ENCODE results near the gene GRB10.
"Not testable (repeated sequence)": the region's sequence is repeated elsewhere in the genome, so short reads cannot be mapped to it uniquely, and the experiment has no call there.

The GRB10 gene

GRCh38 chr7:50739744-50740435, 42.8 kb downstream of the GRB10 start:
- no peak for FAIRE-seq

GRCh38 chr7:50738932-50739331, 43.8 kb downstream of the GRB10 start:
- peak; percentile 35 for FAIRE-seq

DNA sequence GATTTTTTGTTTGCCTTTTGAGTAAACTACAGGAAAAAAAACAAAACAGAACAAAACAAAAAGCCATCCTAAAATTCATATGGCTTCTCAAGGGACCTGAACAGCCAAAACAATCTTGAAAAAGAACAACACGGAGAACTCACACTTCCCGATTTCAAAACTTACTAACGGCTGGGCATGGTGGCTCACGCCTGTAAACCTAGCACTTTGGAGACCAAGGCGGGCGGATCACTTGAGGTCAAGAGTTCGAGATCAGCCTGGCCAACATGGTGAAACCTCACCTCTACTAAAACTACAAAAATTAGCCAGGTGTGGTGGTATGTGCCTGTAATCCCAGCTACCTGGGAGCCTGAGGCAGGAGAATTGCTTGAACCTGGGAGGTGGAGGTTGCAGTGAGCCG, 46.9 kb downstream of the GRB10 start:
- FAIRE-seq = not testable (repeated sequence)

DNA sequence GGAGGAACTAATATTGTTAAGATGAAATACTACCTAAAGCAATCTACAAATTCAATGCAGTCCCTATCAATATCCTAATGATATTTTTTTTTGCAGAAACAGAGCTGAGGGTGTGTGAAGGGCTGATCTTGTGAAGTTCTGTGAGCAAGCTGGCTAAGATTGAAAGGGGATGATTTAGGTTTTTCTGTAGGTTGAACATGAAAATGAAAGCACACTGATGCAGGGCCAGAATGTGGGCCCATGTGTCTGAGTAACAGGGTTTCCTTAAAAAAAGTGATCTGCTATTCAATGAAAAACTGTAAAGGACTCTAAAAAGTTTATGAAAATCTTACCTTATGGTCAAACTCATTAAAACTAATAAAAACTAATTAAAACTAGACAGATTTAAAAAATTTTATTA, 47.4 kb downstream of the GRB10 start:
- FAIRE-seq = no peak

- FAIRE-seq = no peak
Measured at GRCh38 chr7:50734246-50734645, 48.5 kb downstream of the GRB10 start.

DNA sequence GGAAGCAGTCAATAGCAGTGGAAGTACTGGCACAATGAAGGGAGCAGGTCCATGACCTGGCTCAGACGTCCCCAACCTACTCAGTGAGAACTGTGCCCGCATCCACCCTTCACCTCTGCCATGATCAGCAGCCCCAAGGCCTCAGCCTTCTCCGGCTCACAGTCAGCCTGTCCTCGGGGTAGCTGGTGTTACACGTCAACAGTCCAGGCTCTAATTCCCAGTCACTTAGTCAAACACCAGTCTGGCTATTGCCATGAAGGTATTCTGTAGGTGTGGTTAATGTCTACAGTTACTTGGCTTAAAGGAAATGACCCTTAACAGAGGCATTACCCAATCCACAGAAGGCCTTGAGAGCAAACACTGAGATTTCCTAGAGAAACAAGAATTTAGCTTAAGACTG, 49.1 kb downstream of the GRB10 start:
- FAIRE-seq = no peak

DNA sequence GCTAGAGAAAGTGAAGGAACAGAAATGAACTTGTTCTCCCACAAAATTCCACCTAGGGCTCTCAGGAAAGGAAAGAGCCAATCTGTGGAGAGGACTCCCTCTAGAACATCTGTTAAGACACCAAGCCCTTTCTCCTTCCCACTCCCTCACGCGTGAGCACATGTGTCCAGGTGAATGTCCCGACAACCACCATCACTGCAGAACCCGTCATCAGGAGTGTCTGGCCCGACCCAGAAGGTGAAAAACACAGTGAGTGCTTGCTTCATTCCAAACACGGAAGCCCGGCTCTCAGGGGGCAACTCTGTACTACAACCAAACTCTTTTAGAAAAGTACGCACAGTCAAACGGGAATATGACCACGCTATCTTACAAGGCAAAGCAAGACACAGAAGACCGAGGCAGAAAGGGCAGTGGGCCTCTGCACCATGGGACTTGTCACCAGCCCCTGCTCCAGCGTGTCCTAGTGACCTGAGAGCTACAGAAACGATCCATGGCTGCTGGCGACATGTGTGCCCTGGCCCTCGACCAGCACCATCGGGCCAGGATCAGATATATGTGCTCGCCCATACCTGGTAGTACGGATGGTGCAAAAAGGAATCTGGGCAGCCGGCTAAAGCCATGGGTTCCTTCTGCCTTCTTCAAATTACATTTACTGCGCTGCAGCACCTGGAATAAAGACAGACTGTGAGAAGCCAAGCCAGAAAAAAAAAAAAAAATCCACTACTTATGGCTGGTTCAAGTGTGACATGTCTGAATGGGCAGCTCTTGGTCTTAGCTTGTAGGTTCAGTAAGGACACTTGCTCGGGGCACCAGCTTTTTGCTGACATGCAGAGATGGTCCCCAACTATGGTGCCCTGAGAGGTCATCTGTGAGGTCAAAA, 50.8 kb downstream of the GRB10 start:
- FAIRE-seq = no peak

GRCh38 chr7:50730446-50731400, 52.0 kb downstream of the GRB10 start:
- FAIRE-seq = no peak

DNA sequence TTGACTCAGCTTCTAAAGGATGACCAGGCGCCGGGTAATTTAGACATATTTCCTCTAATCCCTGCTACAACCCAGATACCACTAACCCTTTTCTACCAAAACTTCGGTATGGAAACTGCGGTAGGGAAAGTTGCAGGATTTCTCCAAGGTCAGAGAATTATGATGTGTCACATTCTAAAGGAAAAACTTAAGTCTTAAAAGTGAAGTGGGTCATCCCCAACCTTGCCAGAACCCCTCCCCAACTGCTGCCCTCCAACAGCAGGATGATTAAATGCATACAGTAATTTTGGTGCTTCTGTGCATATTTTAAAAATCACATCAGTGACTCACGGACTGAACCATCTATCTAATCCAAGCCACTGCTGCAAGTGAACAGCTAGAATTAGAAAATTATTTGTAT, 52.7 kb downstream of the GRB10 start:
- FAIRE-seq = no peak

DNA sequence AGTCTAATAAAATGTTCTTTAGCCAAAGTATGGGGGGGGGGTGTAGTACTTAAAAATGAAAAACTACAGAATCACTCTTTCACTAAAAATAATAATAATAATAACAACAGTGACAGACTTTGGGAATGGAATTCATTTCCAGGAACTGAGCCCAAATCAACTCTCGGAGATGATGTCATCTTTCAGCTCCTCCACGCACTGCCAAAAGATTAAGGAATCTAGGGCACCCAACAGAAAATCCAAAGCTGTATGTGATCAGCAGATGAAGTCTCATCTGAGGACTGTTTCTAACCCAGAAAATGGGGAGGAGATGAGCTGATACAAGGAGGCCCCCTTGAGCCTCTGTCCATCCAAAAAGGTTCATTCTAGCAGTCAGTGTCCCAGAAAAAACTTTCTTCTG, 54.5 kb downstream of the GRB10 start:
- no peak for FAIRE-seq

DNA sequence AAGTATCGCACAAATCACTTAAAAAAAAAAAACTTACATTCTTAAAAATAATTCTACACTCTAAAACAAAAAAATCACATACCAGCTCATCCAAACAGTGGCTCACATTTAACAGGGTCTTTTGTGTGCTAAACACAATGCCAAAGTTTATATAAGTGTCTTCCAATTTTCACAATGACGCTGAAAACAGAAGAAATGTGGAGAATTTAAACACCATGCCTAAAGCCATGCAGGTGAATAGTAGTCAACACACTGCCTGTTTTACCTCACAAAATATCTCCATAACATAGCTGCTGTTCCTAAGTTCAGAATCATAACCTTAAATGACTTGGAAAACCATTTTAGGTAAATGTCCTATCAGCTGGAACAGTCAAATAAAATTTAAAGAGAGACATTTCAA, 55.0 kb downstream of the GRB10 start:
- no peak for FAIRE-seq

- no peak for FAIRE-seq
Measured at GRCh38 chr7:50727072-50727471, 55.6 kb downstream of the GRB10 start.

GRCh38 chr7:50725774-50726173, 56.9 kb downstream of the GRB10 start:
- no peak for FAIRE-seq

- FAIRE-seq = no peak
Measured at GRCh38 chr7:50724526-50725520, 57.9 kb downstream of the GRB10 start.

GRCh38 chr7:50723888-50724287, 58.8 kb downstream of the GRB10 start:
- no peak for FAIRE-seq

GRCh38 chr7:50723173-50723572, 59.5 kb downstream of the GRB10 start:
- no peak for FAIRE-seq

GRCh38 chr7:50721661-50722259, 60.9 kb downstream of the GRB10 start:
- FAIRE-seq = no peak

DNA sequence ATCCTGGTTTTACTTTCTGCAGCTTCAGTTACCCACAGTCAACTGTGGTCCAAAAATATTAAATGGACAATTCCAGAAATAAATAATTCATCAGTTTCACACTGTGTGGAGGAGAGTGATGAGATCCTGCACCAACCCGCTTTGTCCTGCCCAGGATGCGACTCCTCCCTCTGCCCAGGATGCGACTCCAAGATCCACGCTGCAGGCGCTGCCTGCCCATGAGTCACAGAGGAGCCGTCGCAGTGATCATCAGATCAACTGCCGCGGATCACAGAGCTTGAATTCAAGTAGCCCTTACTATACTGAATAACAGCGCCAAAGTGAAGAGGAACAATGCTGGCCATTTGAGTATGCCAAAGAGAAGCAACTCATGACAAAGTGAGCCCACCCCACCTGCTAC, 61.5 kb downstream of the GRB10 start:
- FAIRE-seq = no peak

- FAIRE-seq = no peak
Measured at GRCh38 chr7:50720295-50720694, 62.4 kb downstream of the GRB10 start.

DNA sequence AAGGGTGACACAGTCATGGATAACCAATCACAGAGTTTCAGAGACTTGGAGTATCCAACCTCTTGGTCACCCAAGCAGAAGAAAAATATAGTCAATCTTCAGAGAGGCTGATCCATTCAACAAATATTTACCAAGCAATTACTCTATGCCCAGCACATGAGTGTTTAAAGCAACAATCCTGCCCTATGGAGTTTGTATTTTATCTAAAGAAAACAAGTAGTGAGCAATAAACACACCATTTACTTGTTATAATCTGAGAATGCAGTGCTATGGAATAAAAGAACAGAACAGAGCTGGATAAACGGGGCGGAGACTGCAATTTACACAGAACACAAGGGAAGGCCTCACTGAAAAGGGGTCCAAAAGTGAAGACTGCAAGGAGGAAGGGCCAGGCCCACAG, 63.8 kb downstream of the GRB10 start:
- FAIRE-seq = no peak

DNA sequence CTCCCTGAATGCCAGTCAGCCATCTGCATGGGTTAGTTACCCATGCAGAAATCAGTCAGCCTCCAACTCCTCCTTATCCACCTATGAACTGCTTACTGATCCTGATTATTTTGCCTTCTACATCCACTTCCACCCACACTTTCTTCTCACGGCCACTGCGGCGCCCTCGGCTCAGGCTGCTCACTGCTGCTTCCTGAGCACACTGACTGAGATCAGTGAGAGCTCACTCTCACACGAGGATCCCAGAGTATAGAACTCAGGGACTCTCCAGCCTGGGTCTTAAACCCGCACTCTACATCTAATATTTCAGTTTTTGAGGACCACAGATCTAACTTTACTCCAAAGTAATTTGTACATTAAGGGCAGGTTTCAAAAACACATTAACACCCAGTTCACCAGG, 64.4 kb downstream of the GRB10 start:
- FAIRE-seq = no peak

GRCh38 chr7:50717181-50717580, 65.5 kb downstream of the GRB10 start:
- FAIRE-seq = no peak

Measured in A204.1 (cell line).